Heart left ventricle (tissue), 13 donors: Measurements from ENCODE around the gene CCSER2.

Experiments
- CTCF ChIP-seq, 12 donors: fragments of 200-600 bp; sonication (generic) in 4 of 12; IDR thresholded peaks; one replicate each; pipeline versions ENCODE4 v1.5.0 to v1.8.0; 2018 to 2022; ENCODE audit warnings: antibody characterized with exemption in 12 of 12, mild to moderate bottlenecking in 5 of 12
- POLR2A ChIP-seq, 2 donors: fragments of 450-650 bp; IDR thresholded peaks; one replicate each; pipeline ENCODE4 v1.6.1; 2017; ENCODE audit warnings: antibody characterized with exemption in 2 of 2, mild to moderate bottlenecking in 2 of 2, moderate library complexity in 2 of 2
- donor health status: ischemic (EF 13 %, LVEDD 7.1; RV severe dilation, severe dysfunction).
- donor health status: DM: no; HTN: yes; CAD: no.
- donor health status: DM: no; HTN: no; CAD: no.
- donor health status: ischemic (EF 25% LVEDD 6.9; RV normal size, moderate dysfunction).
- donor health status: ischemic (EF 25% LVEDD 5.7; RV mildly dilated, moderate dysfunction).
- donor health status: ischemic (EF 35%, LVEDD 5.7; RV mildly dilated, moderate dysfunction).
- donor health status: nonischemic (EF 11% LVEDD 7.7; RV severe dilation, severe dysfunction).
- donor health status: DM: yes; HTN: yes; CAD: no.
- donor health status: PGD.
- donor health status: ischemic (EF 29% LVEDD 5.4; RV normal size, mild dysfunction).
- donor health status: nonischemic (EF 23%, LVEDD 6.1; RV moderate dilation, normal function).

GRCh38 chr10:84289521-84290200, 38.7 kb upstream of the CCSER2 start:
- TF ChIP-seq CTCF (IDR thresholded peaks at IDR 0.05) (no peak), POLR2A (IDR thresholded peaks at IDR 0.05) (no peak)
